Activated T-helper 1 cell treated with anti-CD3 and anti-CD28 coated beads, Interleukin-12 subunit alpha, Interleukin-12 subunit beta, Interleukin-2, Interleukin-4 antibody, amounts not matched to agents 30 ng/mL and 10 ng/mL and 1 ng/mL, durations not matched to agents 14 hours and 24 hours and 36 hours (primary cell): ENCODE data around the gene PCP4. TPM values are rescaled to one million over a fixed set of nuclear protein-coding genes. Genes with fewer than 3 reads are reported as not detected.

Experiments used
- DNase-seq: peaks from one replicate; pipeline ENCODE4 v3.0.0; 2021; ENCODE audit warnings: low spot score
- H3K27ac Mint-ChIP-seq: one replicate; pipeline ENCODE4 v1.8.0; 2021; ENCODE audit warnings: mild to moderate bottlenecking, mixed read lengths
- H3K27me3 Mint-ChIP-seq: one replicate; pipeline ENCODE4 v1.8.0; 2022; ENCODE audit warnings: mild to moderate bottlenecking, moderate library complexity, mixed read lengths; ENCODE audit not compliant: insufficient read depth
- H3K36me3 Mint-ChIP-seq: one replicate; pipeline ENCODE4 v1.8.0; 2021; ENCODE audit warnings: low read depth, mixed read lengths
- H3K4me1 Mint-ChIP-seq: one replicate; pipeline ENCODE4 v1.8.0; 2021; ENCODE audit warnings: low read depth, mixed read lengths
- H3K4me3 Mint-ChIP-seq: one replicate; pipeline ENCODE4 v1.8.0; 2021; ENCODE audit warnings: mild to moderate bottlenecking, moderate library complexity, mixed read lengths
- H3K9me3 Mint-ChIP-seq: one replicate; pipeline ENCODE4 v1.8.0; 2021; ENCODE audit warnings: mixed read lengths
- intact Hi-C: fragments of 100-400 bp; cut with micrococcal nuclease; formaldehyde crosslinking; loops from one replicate; pipeline ENCODE4 v1.15.1; 2024
- total RNA-seq: library from RNA; stranded (reverse); gene quantifications from 2 replicates; pipeline ENCODE4 v1.2.3, GENCODE V29; 2022

The PCP4 gene
- total RNA-seq, 1 donor from 2014 or later = not detected

- H3K4me3 Mint-ChIP-seq = no peak overlapping the region
- H3K27me3 Mint-ChIP-seq = no peaks in the 10 kb centered on the region
- no peak overlapping the region for H3K27ac Mint-ChIP-seq
- H3K9me3 Mint-ChIP-seq = peaks cover 8% of the 10 kb centered on the region
- H3K36me3 Mint-ChIP-seq = no peaks in the 10 kb centered on the region
- intact Hi-C loops = no loop called here
- DNase-seq = no peak
- no peaks in the 10 kb centered on the region for H3K4me1 Mint-ChIP-seq
These were observed 16.9 kb upstream of the PCP4 start for GRCh38 chr21:39850333-39850732.

DNA sequence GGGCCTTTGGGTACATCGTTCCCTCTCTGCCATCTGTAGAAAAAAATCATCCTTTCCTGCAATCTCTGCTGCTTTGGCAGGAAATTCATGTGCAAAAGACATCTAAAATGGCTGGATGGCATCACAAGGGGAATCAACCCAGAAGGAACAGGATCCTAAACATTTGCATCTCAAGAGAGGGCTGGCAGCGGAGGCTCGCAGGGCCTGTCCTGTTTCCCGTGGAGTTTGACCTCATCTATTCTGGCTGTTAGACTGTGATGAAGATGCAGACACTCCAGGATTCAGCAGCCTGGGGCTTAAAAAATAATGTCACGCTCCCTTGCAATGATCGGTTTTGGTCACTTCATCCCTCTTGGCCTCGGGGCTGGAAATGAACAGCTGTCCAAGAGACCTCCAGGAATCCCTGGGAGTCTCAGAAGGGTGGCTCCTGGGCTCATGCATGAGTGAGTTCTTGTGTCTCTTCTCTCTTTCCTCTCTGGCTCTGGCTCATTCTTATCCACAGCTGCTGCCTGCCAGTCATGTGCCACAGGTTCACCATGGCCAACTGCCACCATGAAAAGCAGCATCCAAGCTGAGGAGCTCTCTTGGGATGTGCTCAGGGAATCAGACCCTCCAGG, 16.1 kb upstream of the PCP4 start:
- Mint-ChIP-seq H3K4me3 (no peak overlapping the region), H3K36me3 (no peaks in the 10 kb centered on the region), H3K9me3 (peaks cover 11% of the 10 kb centered on the region), H3K27ac (no peak overlapping the region), H3K27me3 (no peaks in the 10 kb centered on the region), H3K4me1 (no peaks in the 10 kb centered on the region)
- intact Hi-C loops = no loop called here
- DNase-seq = no peak

DNA sequence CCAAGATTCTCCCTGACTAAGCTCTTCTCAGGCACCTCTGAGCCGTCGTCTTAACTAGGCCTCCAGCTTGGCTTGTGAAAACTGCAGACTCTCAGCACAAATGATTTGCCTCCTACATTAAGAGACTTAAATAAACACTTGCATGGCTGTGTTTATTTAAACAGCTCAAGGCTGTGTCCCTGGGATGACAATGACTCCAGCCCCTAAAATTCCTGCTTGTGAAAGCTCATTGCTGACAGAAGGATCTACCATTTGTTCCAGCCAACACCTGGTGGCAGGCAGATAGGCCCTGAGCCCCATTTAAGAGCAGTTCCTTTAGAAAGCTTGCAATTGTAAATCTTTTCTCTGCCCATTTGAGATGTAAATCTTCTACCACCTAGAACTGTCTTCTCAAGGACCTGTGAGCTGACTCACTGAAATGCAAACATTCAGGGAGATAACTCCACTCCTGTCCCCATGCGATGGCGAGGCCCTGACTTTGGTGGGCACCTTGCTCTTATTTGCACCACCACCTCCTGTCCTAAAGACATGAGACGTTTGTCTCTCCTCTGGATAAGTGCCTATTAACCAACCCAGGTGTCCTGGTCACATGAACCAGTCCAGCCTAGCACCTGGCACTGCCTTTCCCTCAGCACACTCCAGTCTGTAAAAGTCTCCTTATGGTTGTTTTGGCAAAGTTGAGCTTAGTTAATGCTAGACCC, 15.1 kb upstream of the PCP4 start:
- peaks cover 11% of the 10 kb centered on the region for H3K9me3 Mint-ChIP-seq
- H3K4me1 Mint-ChIP-seq = no peaks in the 10 kb centered on the region
- no peak overlapping the region for H3K4me3 Mint-ChIP-seq
- intact Hi-C loops = no loop called here
- DNase-seq = no peak
- H3K27me3 Mint-ChIP-seq = no peaks in the 10 kb centered on the region
- no peak overlapping the region for H3K27ac Mint-ChIP-seq
- no peaks in the 10 kb centered on the region for H3K36me3 Mint-ChIP-seq

DNA sequence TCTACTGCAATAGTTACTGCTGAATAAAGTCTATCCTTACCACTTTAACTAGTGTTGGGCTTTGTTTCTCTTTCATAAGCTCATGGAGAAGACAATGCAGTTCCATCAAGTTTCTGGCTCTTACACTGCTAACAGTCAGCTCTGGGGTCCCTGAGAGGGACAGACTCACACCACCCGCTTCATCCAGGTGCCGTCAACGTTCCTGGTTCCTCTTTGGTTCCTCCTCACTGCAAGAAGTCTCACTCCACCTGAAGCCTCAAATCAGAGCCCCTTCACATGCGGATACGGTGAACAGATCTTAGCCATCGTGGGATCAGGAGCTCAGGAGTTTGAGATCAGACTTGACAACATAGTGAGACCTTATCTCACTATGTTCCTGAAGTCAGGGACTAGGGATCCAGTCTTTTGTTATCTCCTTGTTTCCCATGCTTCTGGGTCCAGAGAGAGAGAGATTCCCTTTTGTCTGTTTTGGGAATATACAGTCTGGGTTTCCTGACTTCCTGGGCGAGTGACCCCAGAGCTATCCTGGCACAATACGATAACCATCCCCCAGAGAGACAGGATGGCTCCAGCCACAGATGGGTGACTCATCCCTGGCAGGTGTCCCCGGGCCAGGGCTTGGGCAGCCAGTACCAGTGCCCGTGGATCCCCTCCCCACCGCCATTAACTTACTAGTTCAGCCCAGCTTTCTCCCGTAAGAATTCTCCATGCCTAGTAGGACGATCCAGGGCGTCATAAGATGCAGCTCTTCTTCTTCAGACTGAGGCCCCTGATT, 14.3 kb upstream of the PCP4 start:
- no peak for DNase-seq
- H3K4me1 Mint-ChIP-seq = no peaks in the 10 kb centered on the region
- H3K9me3 Mint-ChIP-seq = peaks cover 11% of the 10 kb centered on the region
- H3K27me3 Mint-ChIP-seq = no peaks in the 10 kb centered on the region
- no peaks in the 10 kb centered on the region for H3K36me3 Mint-ChIP-seq
- no peak overlapping the region for H3K4me3 Mint-ChIP-seq
- intact Hi-C loops = no loop called here
- H3K27ac Mint-ChIP-seq = no peak overlapping the region

- H3K9me3 Mint-ChIP-seq = peaks cover 11% of the 10 kb centered on the region
- no peaks in the 10 kb centered on the region for H3K36me3 Mint-ChIP-seq
- no peak for DNase-seq
- H3K27me3 Mint-ChIP-seq = no peaks in the 10 kb centered on the region
- no peak overlapping the region for H3K27ac Mint-ChIP-seq
- no peak overlapping the region for H3K4me3 Mint-ChIP-seq
- H3K4me1 Mint-ChIP-seq = no peaks in the 10 kb centered on the region
- intact Hi-C loops = no loop called here
These were observed 12.7 kb upstream of the PCP4 start for GRCh38 chr21:39854572-39854971.

DNA sequence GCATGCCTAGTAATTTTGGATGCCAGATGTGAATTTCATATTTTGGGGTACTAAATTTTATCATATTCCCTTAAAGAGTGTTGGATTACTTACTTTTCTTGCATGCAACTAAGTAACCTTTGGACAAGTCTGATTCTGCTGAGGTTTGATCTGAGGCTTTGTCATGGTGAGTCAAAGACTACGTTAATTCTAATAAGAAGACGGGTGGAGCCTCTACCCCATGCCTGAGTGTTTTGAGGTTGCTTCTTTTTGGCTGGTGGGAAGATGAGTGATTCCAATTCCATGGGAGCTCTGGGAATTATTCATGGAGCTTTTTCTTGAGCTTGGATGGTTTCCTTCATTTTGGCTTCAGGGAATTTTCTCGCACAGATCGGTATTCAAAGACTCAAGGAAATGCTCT, 11.6 kb upstream of the PCP4 start:
- intact Hi-C loops = no loop called here
- no peaks in the 10 kb centered on the region for H3K4me1 Mint-ChIP-seq
- DNase-seq = no peak
- H3K36me3 Mint-ChIP-seq = no peaks in the 10 kb centered on the region
- H3K27me3 Mint-ChIP-seq = no peaks in the 10 kb centered on the region
- peaks cover 11% of the 10 kb centered on the region for H3K9me3 Mint-ChIP-seq
- no peak overlapping the region for H3K27ac Mint-ChIP-seq
- H3K4me3 Mint-ChIP-seq = no peak overlapping the region

DNA sequence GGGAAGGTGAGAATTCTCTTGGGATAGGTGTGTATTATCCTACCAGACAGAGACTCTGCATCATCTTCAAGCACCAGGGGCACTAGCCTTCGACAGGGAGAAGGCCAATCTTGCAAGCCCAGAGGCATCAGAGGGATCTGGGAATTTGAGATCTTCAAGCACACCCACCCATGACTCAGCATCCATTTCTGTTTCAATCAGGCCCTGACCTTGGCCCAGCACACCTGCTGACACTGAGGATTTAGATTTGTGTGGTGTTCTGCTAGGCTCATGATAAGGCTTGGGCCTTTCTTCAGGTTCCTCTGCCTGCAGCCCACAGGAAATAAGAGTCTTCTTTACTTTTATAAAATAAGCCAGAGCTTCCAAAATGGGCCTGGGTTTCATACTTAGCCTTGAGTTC, 6.6 kb upstream of the PCP4 start:
- no peaks in the 10 kb centered on the region for H3K27me3 Mint-ChIP-seq
- intact Hi-C loops = no loop called here

DNA sequence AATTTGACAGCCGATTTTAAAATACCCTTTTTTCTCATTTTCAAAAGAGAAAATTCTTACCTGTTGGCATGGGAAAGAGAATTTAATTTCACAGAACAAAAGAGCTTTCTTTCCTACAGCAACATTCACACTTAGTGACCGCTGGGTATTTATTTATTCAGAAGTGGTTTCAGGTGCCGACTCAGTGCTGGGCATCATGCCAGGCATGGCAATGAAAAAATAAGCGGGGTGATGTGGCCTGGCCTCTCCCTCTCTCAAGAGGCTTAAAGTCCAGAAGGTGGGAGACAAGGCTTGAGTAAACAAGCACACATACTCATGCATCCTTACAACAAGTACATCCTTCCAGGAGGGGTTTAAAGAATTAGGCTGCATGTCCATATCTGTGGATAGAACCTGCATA, 4.1 kb upstream of the PCP4 start:
- Mint-ChIP-seq H3K9me3 (no peaks in the 10 kb centered on the region), H3K4me3 (no peak overlapping the region), H3K4me1 (no peaks in the 10 kb centered on the region), H3K27me3 (peaks cover 4% of the 10 kb centered on the region), H3K36me3 (no peaks in the 10 kb centered on the region), H3K27ac (no peak overlapping the region)
- no peak for DNase-seq
- intact Hi-C loops = no loop called here

More for the DNA sequence above, 6.6 kb upstream of the PCP4 start:
- Mint-ChIP-seq H3K4me1 (no peaks in the 10 kb centered on the region), H3K36me3 (no peaks in the 10 kb centered on the region), H3K27ac (no peak overlapping the region), H3K9me3 (peaks cover under 1% of the 10 kb centered on the region), H3K4me3 (no peak overlapping the region)
- no peak for DNase-seq

GRCh38 chr21:39866093-39866492, 1.1 kb upstream of the PCP4 start:
- Mint-ChIP-seq H3K27ac (no peak overlapping the region), H3K4me3 (no peak overlapping the region)
- intact Hi-C loops = loop anchor here (5.0 kb wide), 1 partner anchor 521 kb away; no protein-coding TSS in a partner anchor

DNA sequence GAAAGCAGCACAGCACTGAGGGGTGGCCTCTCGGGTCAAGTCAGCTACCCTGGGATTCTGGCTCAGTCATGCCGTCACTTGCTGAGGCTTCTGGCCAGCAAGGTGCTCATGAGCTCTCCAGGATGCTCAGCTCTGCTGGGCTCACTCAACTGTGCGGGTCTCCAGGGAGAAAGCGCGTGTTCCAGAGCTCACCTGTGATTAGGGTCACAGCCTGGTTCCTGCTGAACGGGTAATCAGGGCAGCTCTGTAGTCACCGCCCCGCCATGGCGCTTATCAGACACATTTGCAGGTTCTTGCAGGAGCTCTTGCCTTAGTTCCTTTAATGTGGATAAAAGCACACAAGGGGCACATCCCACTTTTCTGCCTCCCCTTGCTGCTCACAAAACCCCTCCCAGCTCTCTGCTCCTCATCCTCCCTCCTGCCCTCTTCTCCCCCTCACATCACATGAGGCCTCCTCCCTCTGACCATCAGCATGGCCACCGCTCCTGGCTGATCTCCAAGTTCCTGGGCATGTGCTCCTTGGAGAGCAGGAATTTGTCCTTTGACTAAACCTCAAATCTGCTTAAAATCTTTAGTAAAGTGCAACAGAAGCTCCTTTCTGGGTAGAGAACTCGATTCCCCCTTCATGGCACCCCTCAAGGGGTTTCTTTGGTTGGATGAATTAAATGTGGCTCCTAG, 2.0 kb downstream of the PCP4 start:
- Mint-ChIP-seq H3K4me1 (no peaks in the 10 kb centered on the region), H3K9me3 (no peaks in the 10 kb centered on the region)
- intact Hi-C loops = loop anchor here (5.0 kb wide), 1 partner anchor 518 kb away; no protein-coding TSS in a partner anchor

More at GRCh38 chr21:39866093-39866492, 1.1 kb upstream of the PCP4 start:
- Mint-ChIP-seq H3K9me3 (no peaks in the 10 kb centered on the region), H3K27me3 (peaks cover 4% of the 10 kb centered on the region), H3K4me1 (no peaks in the 10 kb centered on the region), H3K36me3 (no peaks in the 10 kb centered on the region)
- DNase-seq = no peak

DNA sequence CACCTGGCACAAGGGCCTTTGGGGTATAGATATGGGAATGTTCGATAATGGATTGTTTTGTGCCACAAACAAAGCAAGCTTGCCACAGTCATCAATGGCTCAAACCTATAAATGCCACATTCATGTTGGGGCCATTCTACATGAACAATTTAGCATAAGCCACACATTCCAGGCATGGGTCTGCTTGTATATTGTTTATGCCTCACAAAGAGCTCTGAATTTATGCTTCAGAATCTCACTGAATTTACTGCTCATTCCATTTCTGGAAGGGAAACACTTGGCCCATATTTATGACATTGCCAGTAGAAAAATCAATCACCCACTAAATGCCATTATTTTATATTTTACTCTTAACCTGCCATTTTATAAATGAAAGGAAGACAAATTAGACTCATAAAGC, 6.4 kb downstream of the PCP4 start:
- Mint-ChIP-seq H3K4me1 (no peaks in the 10 kb centered on the region), H3K36me3 (no peaks in the 10 kb centered on the region), H3K9me3 (peaks cover 6% of the 10 kb centered on the region), H3K27me3 (no peaks in the 10 kb centered on the region), H3K4me3 (no peak overlapping the region), H3K27ac (no peak overlapping the region)
- intact Hi-C loops = no loop called here
- no peak for DNase-seq

More for the DNA sequence above, 2.0 kb downstream of the PCP4 start:
- H3K4me3 Mint-ChIP-seq = no peak overlapping the region
- peaks cover 4% of the 10 kb centered on the region for H3K27me3 Mint-ChIP-seq
- no peak overlapping the region for H3K27ac Mint-ChIP-seq
- no peak for DNase-seq
- no peaks in the 10 kb centered on the region for H3K36me3 Mint-ChIP-seq

- H3K4me1 Mint-ChIP-seq = no peaks in the 10 kb centered on the region
- H3K27ac Mint-ChIP-seq = no peak overlapping the region
- H3K4me3 Mint-ChIP-seq = no peak overlapping the region
- no peaks in the 10 kb centered on the region for H3K36me3 Mint-ChIP-seq
- DNase-seq = no peak
- peaks cover 6% of the 10 kb centered on the region for H3K9me3 Mint-ChIP-seq
- intact Hi-C loops = no loop called here
- H3K27me3 Mint-ChIP-seq = no peaks in the 10 kb centered on the region
These were observed 7.0 kb downstream of the PCP4 start for GRCh38 chr21:39874206-39874605.

- peaks cover 6% of the 10 kb centered on the region for H3K9me3 Mint-ChIP-seq
- intact Hi-C loops = no loop called here
- DNase-seq = no peak
- no peaks in the 10 kb centered on the region for H3K36me3 Mint-ChIP-seq
- no peaks in the 10 kb centered on the region for H3K27me3 Mint-ChIP-seq
- H3K4me1 Mint-ChIP-seq = no peaks in the 10 kb centered on the region
- no peak overlapping the region for H3K4me3 Mint-ChIP-seq
- H3K27ac Mint-ChIP-seq = no peak overlapping the region
These were observed 7.5 kb downstream of the PCP4 start for GRCh38 chr21:39874759-39875158.
